Smooth muscle cell (in vitro differentiated cells): ENCODE data around the gene DNAJC4. TPM values are rescaled to one million over a fixed set of nuclear protein-coding genes. Genes with fewer than 3 reads are reported as not detected.

Experiments
- DNase-seq: peaks from one replicate; lab custom pipeline; 2025; ENCODE audit not compliant: unreplicated experiment; lab: John Stamatoyannopoulos, UW
- H2AFZ ChIP-seq: fragments of 200-600 bp; sonication (generic); 2 replicates; pipeline ENCODE4 v1.6.0; 2016; ENCODE audit warnings: antibody characterized with exemption, low read depth, mild to moderate bottlenecking
- H3F3A ChIP-seq: fragments of 200-600 bp; sonication (generic); 2 replicates; pipeline ENCODE4 v1.6.0; 2017; ENCODE audit warnings: antibody characterized with exemption, low read depth
- H3K27ac ChIP-seq: fragments of 200-600 bp; sonication (generic); 2 replicates; pipeline ENCODE4 v1.5.1; 2016; ENCODE audit warnings: low read depth, mild to moderate bottlenecking
- H3K27me3 ChIP-seq: fragments of 200-600 bp; sonication (generic); 2 replicates; pipeline ENCODE4 v1.6.1; 2016; ENCODE audit warnings: low read depth, mild to moderate bottlenecking
- H3K36me3 ChIP-seq: fragments of 200-600 bp; sonication (generic); 2 replicates; pipeline ENCODE4 v1.5.1; 2016; ENCODE audit warnings: low read depth
- H3K4me1 ChIP-seq: fragments of 200-600 bp; sonication (generic); 2 replicates; pipeline ENCODE4 v1.5.1; 2016; ENCODE audit warnings: low read depth
- H3K4me2 ChIP-seq: fragments of 200-600 bp; sonication (generic); 2 replicates; pipeline ENCODE4 v1.6.0; 2016; ENCODE audit warnings: mild to moderate bottlenecking
- H3K4me3 ChIP-seq: fragments of 200-600 bp; sonication (generic); 2 replicates; pipeline ENCODE4 v1.5.1; 2016; ENCODE audit warnings: mild to moderate bottlenecking
- H3K79me2 ChIP-seq: fragments of 200-600 bp; sonication (generic); 2 replicates; pipeline ENCODE4 v1.6.0; 2016; ENCODE audit warnings: low read depth, mild to moderate bottlenecking
- H3K9ac ChIP-seq: fragments of 200-600 bp; sonication (generic); 2 replicates; pipeline ENCODE4 v1.6.0; 2016; ENCODE audit warnings: low read depth
- H3K9me3 ChIP-seq: fragments of 200-600 bp; sonication (generic); replicated peaks from 2 replicates; pipeline ENCODE4 v1.5.1; 2016; ENCODE audit warnings: low read depth
- H4K20me1 ChIP-seq: fragments of 200-600 bp; sonication (generic); 2 replicates; pipeline ENCODE4 v1.6.0; 2016; ENCODE audit warnings: low read depth
- WGBS: methylation state at CpG from one replicate; pipeline ENCODE4 v1.1.7; 2016; ENCODE audit warnings: low lambda C conversion rate; 5-methylcytosine and 5-hydroxymethylcytosine counted together
- polyA plus RNA-seq: library from polyadenylated mRNA; unstranded; fragments of >200 nt; fragmentation: Nextera tagmentation; extraction: Ambion mirVana; gene quantifications from 2 replicates; pipeline ENCODE4 v1.2.1, GENCODE V29; 2016
- total RNA-seq: library from RNA; depleted of rRNA; stranded (reverse); fragments of >200 nt; gene quantifications from 2 replicates; pipeline ENCODE4 v1.2.3, GENCODE V29; 2014
- TF ChIP-seq, protein P1 (sequence below): fragments of 200-600 bp; sonication (generic); IDR thresholded peaks from 2 replicates; pipeline ENCODE4 v1.5.1; 2017; ENCODE audit warnings: borderline replicate concordance, mild to moderate bottlenecking, antibody characterized with exemption; ENCODE audit not compliant: insufficient read depth, poor library complexity, severe bottlenecking

DNAJC4 gene
- total and polyA plus RNA-seq, 2 experiments from 2014 or later, result 14.5 to 78.5 TPM

- Histone ChIP-seq H3K9ac (no peak overlapping the region), H2AFZ (no peak overlapping the region), H3K27me3 (no peaks in the 10 kb centered on the region), H3K36me3 (no peaks in the 10 kb centered on the region), H4K20me1 (no peaks in the 10 kb centered on the region), H3K4me2 (no peak overlapping the region), H3K4me1 (no peaks in the 10 kb centered on the region), H3K27ac (no peak overlapping the region), H3K4me3 (no peak overlapping the region), H3K79me2 (no peaks in the 10 kb centered on the region), H3F3A (no peaks in the 10 kb centered on the region), H3K9me3 (no peaks in the 10 kb centered on the region)
- no peak for DNase-seq
- TF ChIP-seq, protein P1, sequence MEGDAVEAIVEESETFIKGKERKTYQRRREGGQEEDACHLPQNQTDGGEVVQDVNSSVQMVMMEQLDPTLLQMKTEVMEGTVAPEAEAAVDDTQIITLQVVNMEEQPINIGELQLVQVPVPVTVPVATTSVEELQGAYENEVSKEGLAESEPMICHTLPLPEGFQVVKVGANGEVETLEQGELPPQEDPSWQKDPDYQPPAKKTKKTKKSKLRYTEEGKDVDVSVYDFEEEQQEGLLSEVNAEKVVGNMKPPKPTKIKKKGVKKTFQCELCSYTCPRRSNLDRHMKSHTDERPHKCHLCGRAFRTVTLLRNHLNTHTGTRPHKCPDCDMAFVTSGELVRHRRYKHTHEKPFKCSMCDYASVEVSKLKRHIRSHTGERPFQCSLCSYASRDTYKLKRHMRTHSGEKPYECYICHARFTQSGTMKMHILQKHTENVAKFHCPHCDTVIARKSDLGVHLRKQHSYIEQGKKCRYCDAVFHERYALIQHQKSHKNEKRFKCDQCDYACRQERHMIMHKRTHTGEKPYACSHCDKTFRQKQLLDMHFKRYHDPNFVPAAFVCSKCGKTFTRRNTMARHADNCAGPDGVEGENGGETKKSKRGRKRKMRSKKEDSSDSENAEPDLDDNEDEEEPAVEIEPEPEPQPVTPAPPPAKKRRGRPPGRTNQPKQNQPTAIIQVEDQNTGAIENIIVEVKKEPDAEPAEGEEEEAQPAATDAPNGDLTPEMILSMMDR, result no peak
- 95% methylated on average over 9 of the region's 11 CpGs for WGBS
These were observed 11.6 kb upstream of the DNAJC4 start for GRCh38 chr11:64218628-64219353.

- no peaks in the 10 kb centered on the region for H3K36me3 ChIP-seq
- WGBS, result 97% methylated on average over 6 of the region's 7 CpGs
- no peaks in the 10 kb centered on the region for H3K4me1 ChIP-seq
- no peaks in the 10 kb centered on the region for H3K27me3 ChIP-seq
- H3K9ac ChIP-seq, result no peak overlapping the region
- H3K4me3 ChIP-seq, result no peak overlapping the region
- no peak overlapping the region for H2AFZ ChIP-seq
- no peaks in the 10 kb centered on the region for H4K20me1 ChIP-seq
- no peaks in the 10 kb centered on the region for H3F3A ChIP-seq
- DNase-seq, result no peak
- TF ChIP-seq, protein P1, result no peak
- H3K9me3 ChIP-seq, result no peaks in the 10 kb centered on the region
- no peak overlapping the region for H3K27ac ChIP-seq
- no peaks in the 10 kb centered on the region for H3K79me2 ChIP-seq
- H3K4me2 ChIP-seq, result no peak overlapping the region
These were observed 11.0 kb upstream of the DNAJC4 start for GRCh38 chr11:64219354-64219684.

DNA sequence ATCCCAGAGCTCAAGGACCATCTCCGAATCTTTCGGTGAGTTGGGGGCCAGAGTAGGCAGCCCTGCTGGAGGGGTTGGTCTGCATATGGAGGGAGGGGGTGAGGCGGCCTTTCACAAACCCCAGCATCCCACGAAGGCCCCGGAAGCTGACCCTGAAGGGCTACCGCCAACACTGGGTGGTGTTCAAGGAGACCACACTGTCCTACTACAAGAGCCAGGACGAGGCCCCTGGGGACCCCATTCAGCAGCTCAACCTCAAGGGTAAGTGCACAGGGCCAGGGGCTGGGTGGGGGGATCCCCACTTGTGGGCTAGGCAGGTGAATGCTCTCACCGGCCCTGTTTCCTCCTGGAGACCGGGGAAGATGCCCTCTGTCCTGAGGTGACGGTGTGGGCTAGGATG, 10.6 kb upstream of the DNAJC4 start:
- Histone ChIP-seq H3K4me1 (no peaks in the 10 kb centered on the region), H3F3A (no peaks in the 10 kb centered on the region), H4K20me1 (no peaks in the 10 kb centered on the region), H3K27me3 (no peaks in the 10 kb centered on the region), H3K79me2 (no peaks in the 10 kb centered on the region), H3K4me3 (no peak overlapping the region), H3K9me3 (no peaks in the 10 kb centered on the region), H2AFZ (no peak overlapping the region), H3K36me3 (no peaks in the 10 kb centered on the region), H3K9ac (no peak overlapping the region), H3K4me2 (no peak overlapping the region), H3K27ac (no peak overlapping the region)
- WGBS, result 98% methylated on average over 7 of the region's 10 CpGs
- TF ChIP-seq, protein P1, result no peak
- no peak for DNase-seq

GRCh38 chr11:64220271-64220670, 10.1 kb upstream of the DNAJC4 start:
- no peaks in the 10 kb centered on the region for H3K79me2 ChIP-seq
- no peak for DNase-seq
- TF ChIP-seq, protein P1, result no peak
- H3K9me3 ChIP-seq, result no peaks in the 10 kb centered on the region
- H2AFZ ChIP-seq, result no peak overlapping the region
- no peak overlapping the region for H3K4me2 ChIP-seq
- WGBS, result 98% methylated on average over 15 of the region's 17 CpGs
- no peaks in the 10 kb centered on the region for H3K4me1 ChIP-seq
- H4K20me1 ChIP-seq, result no peaks in the 10 kb centered on the region
- no peak overlapping the region for H3K4me3 ChIP-seq
- H3F3A ChIP-seq, result no peaks in the 10 kb centered on the region
- H3K27ac ChIP-seq, result no peak overlapping the region
- H3K9ac ChIP-seq, result no peak overlapping the region
- no peaks in the 10 kb centered on the region for H3K27me3 ChIP-seq
- H3K36me3 ChIP-seq, result no peaks in the 10 kb centered on the region
